Osteocyte (in vitro differentiated cells): ENCODE data around the gene DUSP22. TPM values are rescaled to one million over a fixed set of nuclear protein-coding genes. Genes with fewer than 3 reads are reported as not detected.
A peak's percentile ranks its signal among the peaks of the same experiment; 100 is the strongest.

Experiments
- DNase-seq: peaks from one replicate; pipeline ENCODE4 v3.0.0; 2021; ENCODE audit warnings: mixed read lengths; ENCODE audit not compliant: unreplicated experiment; ENCODE audit errors: extremely low spot score
- H3K27ac Mint-ChIP-seq: one replicate; pipeline ENCODE4 v1.8.0; 2021; ENCODE audit warnings: mild to moderate bottlenecking, mixed read lengths; ENCODE audit not compliant: unreplicated experiment
- H3K27me3 Mint-ChIP-seq: one replicate; pipeline ENCODE4 v1.8.0; 2021; ENCODE audit warnings: mixed read lengths; ENCODE audit not compliant: unreplicated experiment
- H3K36me3 Mint-ChIP-seq: one replicate; pipeline ENCODE4 v1.8.0; 2021; ENCODE audit warnings: mixed read lengths; ENCODE audit not compliant: unreplicated experiment
- H3K4me1 Mint-ChIP-seq: one replicate; pipeline ENCODE4 v1.8.0; 2021; ENCODE audit warnings: mixed read lengths; ENCODE audit not compliant: unreplicated experiment
- H3K4me3 Mint-ChIP-seq: one replicate; pipeline ENCODE4 v1.8.0; 2021; ENCODE audit warnings: mild to moderate bottlenecking, moderate library complexity, mixed read lengths; ENCODE audit not compliant: unreplicated experiment
- H3K9me3 Mint-ChIP-seq: one replicate; pipeline ENCODE4 v1.8.0; 2021; ENCODE audit warnings: mixed read lengths; ENCODE audit not compliant: unreplicated experiment
- CTCF ChIP-seq: fragments of 200-600 bp; sonication (generic); IDR thresholded peaks from 2 replicates; pipeline ENCODE4 v1.5.0; 2021; ENCODE audit warnings: antibody characterized with exemption, mild to moderate bottlenecking, moderate library complexity
- total RNA-seq: library from RNA; stranded (reverse); gene quantifications from 2 replicates; pipeline ENCODE4 v1.2.1, GENCODE V29; 2021

Gene DUSP22
- total RNA-seq, 1 donor from 2014 or later = 27.4 TPM

GRCh38 chr6:378958-379409, 86.7 kb downstream of the DUSP22 start:
- peak; percentile 79 for DNase-seq
- H3K27me3 Mint-ChIP-seq = peaks cover 15% of the 10 kb centered on the region
- H3K27ac Mint-ChIP-seq = no peak overlapping the region
- peaks cover 3% of the 10 kb centered on the region for H3K9me3 Mint-ChIP-seq
- no peak overlapping the region for H3K4me3 Mint-ChIP-seq
- H3K36me3 Mint-ChIP-seq = no peaks in the 10 kb centered on the region
- TF ChIP-seq CTCF = no peak
- H3K4me1 Mint-ChIP-seq = no peaks in the 10 kb centered on the region

GRCh38 chr6:379410-380181, 87.3 kb downstream of the DUSP22 start:
- TF ChIP-seq CTCF = no peak
- Mint-ChIP-seq H3K27me3 (peaks cover 20% of the 10 kb centered on the region), H3K36me3 (no peaks in the 10 kb centered on the region), H3K27ac (no peak overlapping the region), H3K4me3 (no peak overlapping the region), H3K4me1 (no peaks in the 10 kb centered on the region), H3K9me3 (peaks cover 3% of the 10 kb centered on the region)
- peak; percentile 88 for DNase-seq

- no peak overlapping the region for H3K27ac Mint-ChIP-seq
- H3K4me3 Mint-ChIP-seq = no peak overlapping the region
- H3K27me3 Mint-ChIP-seq = peaks cover 23% of the 10 kb centered on the region
Measured at GRCh38 chr6:380234-381218, 88.2 kb downstream of the DUSP22 start.

GRCh38 chr6:381742-382461, 89.6 kb downstream of the DUSP22 start:
- no peak overlapping the region for H3K27ac Mint-ChIP-seq
- peak; percentile 86 for DNase-seq
- no peaks in the 10 kb centered on the region for H3K4me1 Mint-ChIP-seq
- H3K9me3 Mint-ChIP-seq = no peaks in the 10 kb centered on the region
- H3K36me3 Mint-ChIP-seq = no peaks in the 10 kb centered on the region
- TF ChIP-seq CTCF = no peak
- H3K27me3 Mint-ChIP-seq = peaks cover 30% of the 10 kb centered on the region
- no peak overlapping the region for H3K4me3 Mint-ChIP-seq

More at GRCh38 chr6:380234-381218, 88.2 kb downstream of the DUSP22 start:
- DNase-seq = peak; percentile 86
- H3K4me1 Mint-ChIP-seq = no peaks in the 10 kb centered on the region
- H3K36me3 Mint-ChIP-seq = no peaks in the 10 kb centered on the region
- H3K9me3 Mint-ChIP-seq = peaks cover 3% of the 10 kb centered on the region
- no peak for TF ChIP-seq CTCF
